ENCODE data around the gene TOMM20L. TPM values are rescaled to one million over a fixed set of nuclear protein-coding genes. Genes with fewer than 3 reads are reported as not detected.

The TOMM20L gene
- total RNA-seq, 4 donors from 2014 or later, result not detected

GRCh38 chr14:58362798-58363412 is 32.8 kb upstream of the TOMM20L start:
- DNase-seq (ENCODE audit: low spot score in 2 of 2), result no peak
- intact Hi-C loops (cut with DNase I; ENCODE audit: low total_unique reads), result no loop called here
- 86 to 95% methylated on average over 3 of the region's 3 CpGs for WGBS, 2 donors
- TF ChIP-seq CTCF (IDR thresholded peaks at IDR 0.05), result no peak
- no peak for TF ChIP-seq POLR2A (IDR thresholded peaks at IDR 0.05)
- H3K4me3 ChIP-seq (ENCODE audit: low read depth, poor library complexity, severe bottlenecking), result no peak overlapping the region

GRCh38 chr14:58364316-58364715 is 31.4 kb upstream of the TOMM20L start:
- WGBS, 2 donors, result 90 to 92% methylated on average over 4 of the region's 4 CpGs
- H3K4me3 ChIP-seq (ENCODE audit: low read depth, poor library complexity, severe bottlenecking), result no peak overlapping the region
- DNase-seq (ENCODE audit: low spot score in 2 of 2), result no peak
- no peak for TF ChIP-seq CTCF (IDR thresholded peaks at IDR 0.05)
- intact Hi-C loops (cut with DNase I; ENCODE audit: low total_unique reads), result no loop called here

GRCh38 chr14:58367296-58367695 is 28.4 kb upstream of the TOMM20L start:
- WGBS, 2 donors, result 81 to 85% methylated on average over 3 of the region's 3 CpGs
- no peak for TF ChIP-seq CTCF (IDR thresholded peaks at IDR 0.05)
- no peak for TF ChIP-seq POLR2A (IDR thresholded peaks at IDR 0.05)
- DNase-seq (ENCODE audit: low spot score in 2 of 2), result no peak
- intact Hi-C loops (cut with DNase I; ENCODE audit: low total_unique reads), result no loop called here
- no peak overlapping the region for H3K4me3 ChIP-seq (ENCODE audit: low read depth, poor library complexity, severe bottlenecking)

- DNase-seq (ENCODE audit: low spot score in 2 of 2), result no peak
- no peak for TF ChIP-seq POLR2A (IDR thresholded peaks at IDR 0.05)
- TF ChIP-seq CTCF (IDR thresholded peaks at IDR 0.05), result no peak
- intact Hi-C loops (cut with DNase I; ENCODE audit: low total_unique reads), result no loop called here
- WGBS, 2 donors, result 93 to 95% methylated on average over 1 of the region's 1 CpG
- no peak overlapping the region for H3K4me3 ChIP-seq (ENCODE audit: low read depth, poor library complexity, severe bottlenecking)
These were observed 26.8 kb upstream of the TOMM20L start for GRCh38 chr14:58368956-58369355.

GRCh38 chr14:58376791-58377190 is 18.9 kb upstream of the TOMM20L start:
- DNase-seq (ENCODE audit: low spot score in 2 of 2), result no peak
- intact Hi-C loops (cut with DNase I; ENCODE audit: low total_unique reads), result no loop called here
- TF ChIP-seq CTCF (IDR thresholded peaks at IDR 0.05) (no peak), POLR2A (IDR thresholded peaks at IDR 0.05) (no peak)
- no peak overlapping the region for H3K4me3 ChIP-seq (ENCODE audit: low read depth, poor library complexity, severe bottlenecking)

- intact Hi-C loops (cut with DNase I; ENCODE audit: low total_unique reads), result no loop called here
- no peak for DNase-seq (ENCODE audit: low spot score in 2 of 2)
- TF ChIP-seq POLR2A (IDR thresholded peaks at IDR 0.05) (no peak), CTCF (IDR thresholded peaks at IDR 0.05) (no peak)
- no peak overlapping the region for H3K4me3 ChIP-seq (ENCODE audit: low read depth, poor library complexity, severe bottlenecking)
- WGBS, 2 donors, result 83 to 90% methylated on average over 2 of the region's 2 CpGs
These were observed 4.9 kb upstream of the TOMM20L start for GRCh38 chr14:58390830-58391229.
